HepG2 (cell line): ENCODE results near the gene UEVLD. TPM values are rescaled to one million over a fixed set of nuclear protein-coding genes. Genes with fewer than 3 reads are reported as not detected.

Experiments
- ATM ChIP-seq: fragments of 450-650 bp; IDR thresholded peaks from 2 replicates; pipeline ENCODE4 v1.7.1; 2017; ENCODE audit warnings: mild to moderate bottlenecking, borderline replicate concordance
- BHLHE40 ChIP-seq: IDR thresholded peaks from 2 replicates; pipeline ENCODE4 v1.6.1; 2011; ENCODE audit warnings: low read length, improper control_type of control experiment
- DNMT1 ChIP-seq: sonication (generic); formaldehyde crosslinking; IDR thresholded peaks from 2 replicates; pipeline ENCODE4 v1.5.1; 2020; ENCODE audit warnings: mild to moderate bottlenecking, missing genetic modification reagents
- E2F1 ChIP-seq: sonication (generic); formaldehyde crosslinking; IDR thresholded peaks from 2 replicates; pipeline ENCODE4 v1.5.0; 2020; ENCODE audit warnings: missing genetic modification reagents
- FOXA1 ChIP-seq, 2 experiments: fragments of 450-650 bp in 1 of 2; sonication (generic) in 1 of 2; formaldehyde crosslinking in 1 of 2; IDR thresholded peaks; 2 replicates each; pipeline versions ENCODE4 v1.4.0 to v1.6.1; 2016 to 2020; ENCODE audit warnings: missing genetic modification reagents in 1 of 2
- FOXO1 ChIP-seq: sonication (generic); formaldehyde crosslinking; IDR thresholded peaks from 2 replicates; pipeline ENCODE4 v1.4.0; 2020; ENCODE audit warnings: missing genetic modification reagents
- SNAPC2 ChIP-seq: sonication (generic); formaldehyde crosslinking; IDR thresholded peaks from 2 replicates; pipeline ENCODE4 v1.8.1; 2022; ENCODE audit warnings: mild to moderate bottlenecking, missing genetic modification reagents
- SP140L ChIP-seq: sonication (generic); formaldehyde crosslinking; IDR thresholded peaks from 2 replicates; pipeline ENCODE4 v1.4.0; 2020; ENCODE audit warnings: missing genetic modification reagents, borderline replicate concordance
- STAT6 ChIP-seq: sonication (generic); formaldehyde crosslinking; IDR thresholded peaks from 2 replicates; pipeline ENCODE4 v1.4.0; 2020; ENCODE audit warnings: missing genetic modification reagents, mild to moderate bottlenecking, borderline replicate concordance
- TCF7 ChIP-seq: sonication (generic); IDR thresholded peaks from 2 replicates; pipeline ENCODE4 v1.6.1; 2016; ENCODE audit warnings: antibody characterized with exemption, low read depth
- ZNF101 ChIP-seq: sonication (generic); formaldehyde crosslinking; IDR thresholded peaks from 2 replicates; pipeline ENCODE4 v1.4.0; 2020; ENCODE audit warnings: mild to moderate bottlenecking, low read depth, missing genetic modification reagents, borderline replicate concordance
- ZNF629 ChIP-seq: sonication (generic); formaldehyde crosslinking; conservative IDR thresholded peaks from 2 replicates; pipeline ENCODE4 v1.5.0; 2020; ENCODE audit warnings: missing genetic modification reagents
- polyA plus RNA-seq, 8 experiments: library from polyadenylated mRNA; depleted of rRNA in 3 of 8; stranded (reverse) in 7 of 8; unstranded in 1 of 8; fragments of >200 nt; fragmentation: Illumina TruSeq in 4 of 8; extraction: Trizol in 4 of 8; gene quantifications; 2 replicates each; pipeline versions ENCODE4 v1.2.1 to v1.2.3, GENCODE V29; 2011 to 2016; ENCODE audit warnings: low read depth in 4 of 8, missing spikeins in 1 of 8, mixed read lengths in 1 of 8; ENCODE audit not compliant: insufficient read depth in 1 of 8
- total RNA-seq, 5 experiments: library from RNA; depleted of rRNA; stranded (reverse); fragments of >200 nt; fragmentation: Illumina TruSeq; extraction: Trizol; gene quantifications; 2 replicates each; pipeline ENCODE4 v1.2.3, GENCODE V29; 2016; ENCODE audit warnings: low read depth in 1 of 5
- TF ChIP-seq, protein P1 (sequence below): sonication (generic); formaldehyde crosslinking; IDR thresholded peaks from 2 replicates; pipeline ENCODE4 v1.9.0; 2021; ENCODE audit warnings: missing genetic modification reagents, borderline replicate concordance
- TF ChIP-seq, protein P2 (sequence below): sonication (generic); formaldehyde crosslinking; IDR thresholded peaks from 2 replicates; pipeline ENCODE4 v1.4.0; 2020; ENCODE audit warnings: mild to moderate bottlenecking, missing genetic modification reagents
- TF ChIP-seq, protein P3 (sequence below): sonication (generic); formaldehyde crosslinking; IDR thresholded peaks from 2 replicates; pipeline ENCODE4 v1.8.0; 2023; ENCODE audit warnings: mild to moderate bottlenecking, missing genetic modification reagents

UEVLD gene
- total and polyA plus RNA-seq, 2 of the 13 experiments (the other 11 are each of a cell fraction or from before 2014, with no cell fraction given), result 5.7 to 13.7 TPM

GRCh38 chr11:18634140-18635032 is 45.9 kb upstream of the UEVLD start, which contains the start of gene SPTY2D1 (continued):
- no peak for TF ChIP-seq STAT6 (CRISPR knock-in tag)
- no peak for TF ChIP-seq FOXA1 (IDR thresholded peaks at IDR 0.05)
- 0 out of 2 replicates have a peak, but pooled peaks have one; percentile 5 for TF ChIP-seq FOXA1 (CRISPR knock-in tag; IDR thresholded peaks at IDR 0.05)
- 0 out of 2 replicates have a peak, but pooled peaks have one; percentile 46 for TF ChIP-seq SP140L (CRISPR knock-in tag)
- TF ChIP-seq, protein P1, sequence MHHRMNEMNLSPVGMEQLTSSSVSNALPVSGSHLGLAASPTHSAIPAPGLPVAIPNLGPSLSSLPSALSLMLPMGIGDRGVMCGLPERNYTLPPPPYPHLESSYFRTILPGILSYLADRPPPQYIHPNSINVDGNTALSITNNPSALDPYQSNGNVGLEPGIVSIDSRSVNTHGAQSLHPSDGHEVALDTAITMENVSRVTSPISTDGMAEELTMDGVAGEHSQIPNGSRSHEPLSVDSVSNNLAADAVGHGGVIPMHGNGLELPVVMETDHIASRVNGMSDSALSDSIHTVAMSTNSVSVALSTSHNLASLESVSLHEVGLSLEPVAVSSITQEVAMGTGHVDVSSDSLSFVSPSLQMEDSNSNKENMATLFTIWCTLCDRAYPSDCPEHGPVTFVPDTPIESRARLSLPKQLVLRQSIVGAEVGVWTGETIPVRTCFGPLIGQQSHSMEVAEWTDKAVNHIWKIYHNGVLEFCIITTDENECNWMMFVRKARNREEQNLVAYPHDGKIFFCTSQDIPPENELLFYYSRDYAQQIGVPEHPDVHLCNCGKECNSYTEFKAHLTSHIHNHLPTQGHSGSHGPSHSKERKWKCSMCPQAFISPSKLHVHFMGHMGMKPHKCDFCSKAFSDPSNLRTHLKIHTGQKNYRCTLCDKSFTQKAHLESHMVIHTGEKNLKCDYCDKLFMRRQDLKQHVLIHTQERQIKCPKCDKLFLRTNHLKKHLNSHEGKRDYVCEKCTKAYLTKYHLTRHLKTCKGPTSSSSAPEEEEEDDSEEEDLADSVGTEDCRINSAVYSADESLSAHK (CRISPR knock-in tag), result no peak
- TF ChIP-seq, protein P2, sequence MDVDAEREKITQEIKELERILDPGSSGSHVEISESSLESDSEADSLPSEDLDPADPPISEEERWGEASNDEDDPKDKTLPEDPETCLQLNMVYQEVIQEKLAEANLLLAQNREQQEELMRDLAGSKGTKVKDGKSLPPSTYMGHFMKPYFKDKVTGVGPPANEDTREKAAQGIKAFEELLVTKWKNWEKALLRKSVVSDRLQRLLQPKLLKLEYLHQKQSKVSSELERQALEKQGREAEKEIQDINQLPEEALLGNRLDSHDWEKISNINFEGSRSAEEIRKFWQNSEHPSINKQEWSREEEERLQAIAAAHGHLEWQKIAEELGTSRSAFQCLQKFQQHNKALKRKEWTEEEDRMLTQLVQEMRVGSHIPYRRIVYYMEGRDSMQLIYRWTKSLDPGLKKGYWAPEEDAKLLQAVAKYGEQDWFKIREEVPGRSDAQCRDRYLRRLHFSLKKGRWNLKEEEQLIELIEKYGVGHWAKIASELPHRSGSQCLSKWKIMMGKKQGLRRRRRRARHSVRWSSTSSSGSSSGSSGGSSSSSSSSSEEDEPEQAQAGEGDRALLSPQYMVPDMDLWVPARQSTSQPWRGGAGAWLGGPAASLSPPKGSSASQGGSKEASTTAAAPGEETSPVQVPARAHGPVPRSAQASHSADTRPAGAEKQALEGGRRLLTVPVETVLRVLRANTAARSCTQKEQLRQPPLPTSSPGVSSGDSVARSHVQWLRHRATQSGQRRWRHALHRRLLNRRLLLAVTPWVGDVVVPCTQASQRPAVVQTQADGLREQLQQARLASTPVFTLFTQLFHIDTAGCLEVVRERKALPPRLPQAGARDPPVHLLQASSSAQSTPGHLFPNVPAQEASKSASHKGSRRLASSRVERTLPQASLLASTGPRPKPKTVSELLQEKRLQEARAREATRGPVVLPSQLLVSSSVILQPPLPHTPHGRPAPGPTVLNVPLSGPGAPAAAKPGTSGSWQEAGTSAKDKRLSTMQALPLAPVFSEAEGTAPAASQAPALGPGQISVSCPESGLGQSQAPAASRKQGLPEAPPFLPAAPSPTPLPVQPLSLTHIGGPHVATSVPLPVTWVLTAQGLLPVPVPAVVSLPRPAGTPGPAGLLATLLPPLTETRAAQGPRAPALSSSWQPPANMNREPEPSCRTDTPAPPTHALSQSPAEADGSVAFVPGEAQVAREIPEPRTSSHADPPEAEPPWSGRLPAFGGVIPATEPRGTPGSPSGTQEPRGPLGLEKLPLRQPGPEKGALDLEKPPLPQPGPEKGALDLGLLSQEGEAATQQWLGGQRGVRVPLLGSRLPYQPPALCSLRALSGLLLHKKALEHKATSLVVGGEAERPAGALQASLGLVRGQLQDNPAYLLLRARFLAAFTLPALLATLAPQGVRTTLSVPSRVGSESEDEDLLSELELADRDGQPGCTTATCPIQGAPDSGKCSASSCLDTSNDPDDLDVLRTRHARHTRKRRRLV (CRISPR knock-in tag), result peak; percentile 73; the same call in 1 of the 2 replicates
- TF ChIP-seq ZNF101, result no peak
- TF ChIP-seq, protein P3, sequence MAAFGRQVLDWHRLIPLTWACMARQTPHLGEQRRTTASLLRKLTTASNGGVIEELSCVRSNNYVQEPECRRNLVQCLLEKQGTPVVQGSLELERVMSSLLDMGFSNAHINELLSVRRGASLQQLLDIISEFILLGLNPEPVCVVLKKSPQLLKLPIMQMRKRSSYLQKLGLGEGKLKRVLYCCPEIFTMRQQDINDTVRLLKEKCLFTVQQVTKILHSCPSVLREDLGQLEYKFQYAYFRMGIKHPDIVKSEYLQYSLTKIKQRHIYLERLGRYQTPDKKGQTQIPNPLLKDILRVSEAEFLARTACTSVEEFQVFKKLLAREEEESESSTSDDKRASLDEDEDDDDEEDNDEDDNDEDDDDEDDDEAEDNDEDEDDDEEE (CRISPR knock-in tag), result peak; percentile 90; the same call in 1 of the 2 replicates
- TF ChIP-seq DNMT1 (CRISPR knock-in tag), result 0 out of 2 replicates have a peak, but pooled peaks have one; percentile 55
- no peak for TF ChIP-seq FOXO1
- peak; percentile 74; the same call in 1 of the 2 replicates for TF ChIP-seq SNAPC2 (CRISPR knock-in tag)
- TF ChIP-seq ZNF629 (CRISPR knock-in tag), result 0 out of 2 replicates have a peak, but pooled peaks have one; percentile 8
- peak; percentile 69 for TF ChIP-seq BHLHE40
- TF ChIP-seq TCF7, result no peak
- TF ChIP-seq E2F1 (CRISPR knock-in tag), result 0 out of 2 replicates have a peak, but pooled peaks have one; percentile 15
- TF ChIP-seq ATM, result no peak
